ENCODE data around the gene TAF4.
"Not testable (repeated sequence)": the region's sequence is repeated elsewhere in the genome, so short reads cannot be mapped to it uniquely, and the experiment has no call there.

TAF4 gene, protein sequence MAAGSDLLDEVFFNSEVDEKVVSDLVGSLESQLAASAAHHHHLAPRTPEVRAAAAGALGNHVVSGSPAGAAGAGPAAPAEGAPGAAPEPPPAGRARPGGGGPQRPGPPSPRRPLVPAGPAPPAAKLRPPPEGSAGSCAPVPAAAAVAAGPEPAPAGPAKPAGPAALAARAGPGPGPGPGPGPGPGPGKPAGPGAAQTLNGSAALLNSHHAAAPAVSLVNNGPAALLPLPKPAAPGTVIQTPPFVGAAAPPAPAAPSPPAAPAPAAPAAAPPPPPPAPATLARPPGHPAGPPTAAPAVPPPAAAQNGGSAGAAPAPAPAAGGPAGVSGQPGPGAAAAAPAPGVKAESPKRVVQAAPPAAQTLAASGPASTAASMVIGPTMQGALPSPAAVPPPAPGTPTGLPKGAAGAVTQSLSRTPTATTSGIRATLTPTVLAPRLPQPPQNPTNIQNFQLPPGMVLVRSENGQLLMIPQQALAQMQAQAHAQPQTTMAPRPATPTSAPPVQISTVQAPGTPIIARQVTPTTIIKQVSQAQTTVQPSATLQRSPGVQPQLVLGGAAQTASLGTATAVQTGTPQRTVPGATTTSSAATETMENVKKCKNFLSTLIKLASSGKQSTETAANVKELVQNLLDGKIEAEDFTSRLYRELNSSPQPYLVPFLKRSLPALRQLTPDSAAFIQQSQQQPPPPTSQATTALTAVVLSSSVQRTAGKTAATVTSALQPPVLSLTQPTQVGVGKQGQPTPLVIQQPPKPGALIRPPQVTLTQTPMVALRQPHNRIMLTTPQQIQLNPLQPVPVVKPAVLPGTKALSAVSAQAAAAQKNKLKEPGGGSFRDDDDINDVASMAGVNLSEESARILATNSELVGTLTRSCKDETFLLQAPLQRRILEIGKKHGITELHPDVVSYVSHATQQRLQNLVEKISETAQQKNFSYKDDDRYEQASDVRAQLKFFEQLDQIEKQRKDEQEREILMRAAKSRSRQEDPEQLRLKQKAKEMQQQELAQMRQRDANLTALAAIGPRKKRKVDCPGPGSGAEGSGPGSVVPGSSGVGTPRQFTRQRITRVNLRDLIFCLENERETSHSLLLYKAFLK

DNA sequence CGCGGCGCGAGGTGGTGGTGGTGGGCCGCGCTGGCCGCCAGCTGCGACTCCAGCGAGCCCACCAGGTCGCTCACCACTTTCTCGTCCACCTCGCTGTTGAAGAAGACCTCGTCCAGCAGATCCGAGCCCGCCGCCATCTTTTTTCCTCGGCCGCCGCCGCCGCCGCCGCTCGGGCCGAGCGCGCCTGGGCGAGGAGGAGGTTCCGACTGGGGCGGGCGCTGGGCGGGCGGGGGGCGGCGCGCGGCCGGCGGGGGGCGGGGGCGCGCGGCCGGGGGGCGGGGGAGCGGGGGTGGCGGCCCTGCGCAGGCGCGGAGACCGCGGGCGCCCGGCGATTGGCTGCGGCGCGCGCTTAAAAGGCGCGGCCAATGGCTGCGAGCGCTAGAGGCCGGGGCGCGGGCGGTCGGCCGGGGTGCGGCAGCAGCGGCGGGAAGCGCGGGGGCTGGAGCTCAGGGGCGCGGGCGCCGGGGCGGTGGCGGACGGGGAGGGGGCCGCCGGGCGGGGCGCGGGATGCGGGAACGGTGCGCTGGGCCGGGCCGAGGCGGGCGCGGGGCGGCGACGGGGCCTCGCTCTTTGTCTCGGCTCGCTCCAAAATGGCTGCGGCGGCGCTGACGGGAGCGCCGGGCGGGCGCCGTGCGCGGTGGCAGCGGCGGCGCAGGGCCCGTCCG, at the start of gene TAF4:
TSS of gene TAF4 (minus strand) at position 208 of the 665 bp plus-strand sequence. CDS start at position 137, 71 bp downstream.
- DNase-seq = peak; percentile 58 to 74

DNA sequence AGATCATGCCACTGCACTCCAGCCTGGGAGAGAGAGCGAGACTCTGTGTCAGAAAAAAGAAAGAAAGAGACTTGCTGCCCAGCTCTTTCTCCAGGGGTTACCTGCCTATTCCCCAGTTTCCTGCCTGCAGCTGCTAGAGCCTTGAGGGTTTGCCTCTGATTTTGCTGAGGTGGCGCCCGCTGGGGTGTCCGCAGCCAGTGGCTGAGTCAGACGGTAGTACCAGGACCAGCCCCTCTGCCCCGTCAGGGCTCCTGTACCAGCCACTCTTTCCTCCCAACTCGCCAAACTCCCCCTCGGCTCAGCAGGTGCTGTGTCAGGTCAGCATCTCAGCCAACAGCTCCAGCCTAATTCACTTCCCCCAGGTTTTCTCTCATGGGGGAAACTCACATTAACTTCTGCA, 49.2 kb upstream of the TAF4 start:
- no peak for DNase-seq

DNA sequence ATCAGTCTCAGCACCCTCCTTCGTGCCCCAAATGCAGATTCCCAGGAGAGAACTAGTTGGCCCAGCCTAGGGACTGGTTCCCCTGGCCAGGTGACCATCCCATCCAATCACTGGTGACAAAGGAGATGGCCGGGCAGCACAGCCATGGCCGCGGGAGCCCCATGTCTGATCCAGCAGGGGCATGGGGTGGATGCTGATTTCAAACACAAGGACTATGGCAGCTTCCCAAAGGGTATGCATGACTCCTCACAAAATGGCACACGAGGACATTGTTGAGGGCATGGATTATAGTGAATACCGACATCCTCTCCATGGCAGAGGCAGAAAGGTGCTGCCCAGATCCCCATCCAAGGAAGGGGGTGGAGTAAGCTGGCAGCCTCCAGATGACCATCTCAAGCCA, 46.7 kb upstream of the TAF4 start:
- no peak for DNase-seq

DNA sequence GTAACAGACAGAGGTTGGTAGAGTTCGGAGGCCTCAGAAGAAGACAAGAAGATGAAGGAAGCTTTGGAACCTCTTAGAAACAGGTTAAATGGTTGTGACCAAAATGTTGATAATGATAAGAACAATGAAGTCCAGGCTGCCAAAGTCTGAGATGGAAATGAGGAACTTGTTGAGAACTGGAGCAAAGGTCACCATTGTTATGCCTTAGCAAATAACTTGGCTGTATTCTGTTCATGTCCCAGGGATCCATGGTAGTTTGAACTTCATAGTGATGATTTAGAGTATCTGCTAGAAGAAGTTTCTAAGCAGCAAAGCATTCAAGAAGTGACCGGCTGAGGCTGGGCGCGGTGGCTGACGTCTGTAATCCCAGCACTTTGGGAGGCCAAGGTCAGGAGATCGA, 45.5 kb upstream of the TAF4 start:
- no peak for DNase-seq

DNA sequence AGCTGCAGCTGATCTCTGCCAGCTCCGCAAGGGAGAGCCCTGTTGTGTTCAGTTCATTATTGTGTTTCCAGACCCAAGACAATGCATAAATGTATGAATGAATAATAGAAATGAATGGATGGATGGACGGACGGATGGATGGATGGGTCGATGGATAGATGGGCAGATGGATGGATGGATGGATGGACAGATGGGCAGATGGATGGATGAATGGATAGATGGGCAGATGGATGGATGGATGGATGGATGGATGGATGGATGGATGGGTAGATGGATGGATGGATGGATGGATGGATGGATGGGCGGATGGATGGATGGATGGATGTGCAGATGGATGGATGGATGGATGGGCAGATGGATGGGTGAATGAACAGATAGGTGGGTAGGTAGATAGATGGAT, 39.9 kb upstream of the TAF4 start:
- no peak for DNase-seq

DNA sequence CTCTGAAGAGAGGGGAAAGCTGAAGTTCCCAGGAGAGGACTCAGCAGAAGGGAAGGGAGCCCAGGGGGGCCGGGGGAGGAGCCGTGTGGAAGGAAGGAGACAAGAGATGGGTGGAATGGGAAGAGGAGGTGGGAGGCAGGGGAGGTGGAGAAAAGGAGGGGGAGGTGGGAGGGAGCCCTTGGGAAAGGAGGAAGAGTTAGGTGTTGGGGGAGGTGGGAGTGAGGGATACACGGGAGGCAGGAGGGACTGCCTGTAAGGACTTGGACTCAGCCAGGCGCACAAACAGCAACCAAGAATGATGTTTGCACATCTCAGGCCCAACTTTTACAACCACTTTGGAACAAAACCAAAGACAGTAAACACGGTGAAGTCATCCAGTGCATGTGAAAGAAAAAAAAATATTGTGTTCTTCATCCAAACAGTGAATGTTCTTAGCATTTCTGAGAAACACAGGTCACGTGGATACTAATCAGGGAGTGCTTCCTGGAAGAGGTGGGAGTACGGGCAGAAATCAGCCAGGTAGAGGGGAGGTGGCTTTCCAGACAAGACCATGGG, 39.2 kb upstream of the TAF4 start:
- DNase-seq = no peak

DNA sequence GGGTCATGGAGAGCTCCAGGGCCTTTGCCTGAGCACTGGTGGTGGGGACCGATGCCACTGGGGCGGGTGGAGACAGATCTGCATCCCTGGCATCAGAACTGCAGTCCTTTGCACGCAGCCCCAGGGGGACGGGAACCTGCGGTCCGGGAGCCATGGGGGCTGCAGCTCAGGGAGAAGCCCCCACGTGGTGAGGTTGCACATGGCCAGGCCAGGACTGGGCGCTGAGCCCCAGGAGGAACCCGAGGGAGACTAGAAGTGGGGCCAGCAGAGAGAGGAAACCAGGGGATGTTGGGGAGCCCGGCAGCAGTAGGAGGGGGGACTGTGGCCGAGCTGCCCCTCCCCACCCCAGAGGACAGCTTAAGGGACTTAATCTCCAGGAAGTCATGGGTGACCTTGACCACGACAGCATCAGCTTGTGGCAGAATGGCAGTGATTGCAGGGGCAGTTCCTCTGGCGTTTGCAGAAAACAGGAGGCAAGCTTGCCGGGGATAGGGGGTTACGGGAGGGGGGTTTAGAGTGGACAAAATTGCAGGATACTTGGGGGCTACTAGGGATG, 38.6 kb upstream of the TAF4 start:
- DNase-seq = no peak

DNA sequence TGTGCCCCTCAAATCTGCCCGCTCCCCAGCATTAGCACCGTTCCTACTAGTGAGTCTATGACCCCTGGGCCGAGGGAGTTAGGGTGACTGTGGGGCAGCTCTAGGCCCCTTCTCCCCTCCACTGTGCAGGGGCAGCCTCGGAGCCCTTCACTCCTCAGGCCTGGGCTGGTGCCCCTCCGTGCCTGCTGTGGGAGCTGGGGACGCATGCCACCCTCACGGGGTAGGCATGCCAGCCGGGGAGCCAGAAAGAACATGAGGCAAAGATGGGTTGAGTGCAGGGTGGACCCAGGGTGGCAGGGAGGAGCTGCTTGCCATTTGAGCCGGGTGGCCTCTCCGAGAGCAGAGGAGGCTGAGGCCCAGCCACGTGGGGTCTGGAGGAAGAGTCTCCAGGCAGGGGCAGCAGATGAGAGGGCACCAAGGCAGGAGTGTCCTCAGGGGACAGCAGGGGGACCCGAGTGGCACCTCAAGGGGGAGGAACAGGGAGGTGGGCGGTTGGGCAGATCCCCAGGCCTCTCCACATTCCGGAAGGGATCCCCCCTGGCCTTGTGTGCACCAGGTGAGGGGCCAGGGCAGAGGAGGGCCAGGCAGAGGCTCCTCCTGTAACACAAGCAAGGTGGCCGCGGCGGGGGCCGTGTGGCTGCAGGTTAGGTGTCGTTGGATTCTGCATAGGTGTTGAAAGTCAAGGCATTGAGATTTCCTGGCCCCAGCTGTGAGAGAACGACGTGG, 38.0 kb upstream of the TAF4 start:
- no peak for DNase-seq

DNA sequence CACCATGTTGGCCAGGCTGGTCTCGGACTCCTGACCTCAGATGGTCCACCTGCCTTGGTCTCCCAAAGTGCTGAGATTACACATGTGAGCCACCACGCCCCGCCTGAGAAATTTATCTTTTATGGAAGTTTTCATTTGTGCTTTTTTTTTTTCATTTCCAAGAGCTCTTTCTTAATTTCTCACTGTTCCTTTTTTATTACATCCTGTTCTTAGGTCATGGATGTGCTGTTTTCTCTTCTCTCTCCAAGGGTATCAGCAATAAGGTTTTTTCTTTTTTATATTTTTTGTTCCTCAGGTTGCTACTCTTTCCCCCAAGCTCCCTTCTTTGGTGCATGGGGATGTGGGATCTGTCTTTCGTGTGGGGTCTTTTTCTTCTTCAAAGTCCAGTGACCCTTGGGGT, 35.4 kb upstream of the TAF4 start:
- DNase-seq = no peak

DNA sequence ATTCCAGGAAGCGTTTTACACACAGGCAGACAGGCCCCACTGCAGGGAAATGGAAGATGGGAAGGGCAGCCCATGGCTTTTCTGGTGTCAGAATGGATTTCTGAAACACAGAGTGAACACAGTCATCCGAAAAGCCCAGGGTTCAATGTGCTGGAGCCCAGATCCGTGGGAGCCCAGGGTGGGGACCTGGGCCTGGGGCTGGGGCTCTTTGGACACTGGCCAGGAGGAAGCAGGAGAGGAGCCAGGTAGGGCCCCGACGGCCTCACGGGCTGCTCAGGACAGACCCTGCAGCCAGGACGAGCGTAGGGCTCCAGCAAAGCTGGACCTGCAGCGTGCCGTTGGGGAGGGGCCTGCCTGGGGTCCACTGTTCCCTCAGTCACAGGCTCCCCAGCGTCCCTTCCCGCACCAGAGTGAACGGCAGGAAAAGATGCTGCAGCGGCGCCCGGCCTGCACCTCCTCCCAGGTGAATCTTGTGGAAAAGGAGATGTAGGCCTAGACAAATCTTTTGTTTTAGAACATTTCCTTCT, 32.3 kb upstream of the TAF4 start:
- DNase-seq = no peak

DNA sequence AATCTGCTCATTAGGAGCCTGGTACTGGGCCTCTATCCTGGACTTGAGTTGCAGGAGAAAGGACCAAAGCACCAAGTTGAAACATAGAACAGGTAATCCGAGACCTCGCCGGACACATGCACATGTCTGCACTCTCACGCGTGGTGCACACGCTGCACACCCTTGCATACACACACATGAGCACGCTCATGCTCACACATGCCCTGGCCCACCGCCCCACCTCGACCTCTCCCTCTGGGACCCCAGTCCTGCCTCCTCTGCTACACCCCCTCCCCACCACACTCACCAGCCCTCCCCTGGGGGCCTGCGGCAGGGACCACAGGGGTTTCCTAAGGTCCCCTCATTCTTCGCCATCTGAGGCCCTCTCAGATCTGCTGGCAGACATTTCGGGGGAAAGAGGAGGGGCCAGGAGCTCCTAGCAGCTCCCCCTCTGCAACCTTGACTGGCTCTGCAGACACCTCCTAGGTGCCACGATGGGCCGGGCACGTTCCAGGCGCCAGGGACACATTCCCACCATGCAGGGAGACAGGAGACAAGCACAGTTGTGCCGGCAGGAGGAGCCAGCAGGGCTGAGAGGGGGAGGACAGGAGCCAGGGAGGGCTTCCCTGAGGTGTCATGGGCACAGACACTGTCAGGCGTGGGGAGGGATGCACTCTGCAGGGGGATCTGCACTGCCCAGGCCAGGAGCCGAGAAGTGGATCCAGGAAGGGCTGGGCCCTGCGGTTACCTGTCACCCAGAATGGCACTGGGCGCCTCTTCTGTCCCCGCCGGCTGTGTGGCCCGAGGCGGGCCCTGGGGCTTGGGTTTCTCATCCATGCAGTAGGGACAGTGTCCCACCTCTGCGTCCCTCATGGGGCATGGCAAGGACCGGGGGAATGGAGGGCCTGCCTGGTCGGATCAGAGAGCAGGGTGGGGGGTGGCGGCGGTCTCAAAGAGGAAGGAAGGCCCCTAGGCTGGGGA, 31.0 kb upstream of the TAF4 start:
- no peak for DNase-seq

DNA sequence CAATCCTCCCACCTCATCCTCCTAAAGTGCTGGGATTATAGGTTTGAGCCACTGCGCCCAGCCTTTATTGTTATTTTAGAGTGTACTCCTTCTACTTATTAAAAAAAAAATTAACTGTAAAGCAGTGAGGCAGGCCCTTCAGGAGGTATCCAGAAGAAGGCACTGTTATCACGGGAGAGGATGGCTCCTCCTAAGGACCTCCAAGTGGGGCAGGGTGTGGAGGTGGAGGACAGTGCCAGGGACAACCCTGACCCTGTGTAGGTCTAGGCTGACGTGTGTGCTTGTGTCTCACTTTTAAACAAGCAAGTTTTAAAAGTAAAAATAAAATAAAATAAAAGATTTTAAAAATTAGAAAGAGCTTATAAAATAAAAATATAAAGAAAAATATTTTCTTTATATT, 23.7 kb upstream of the TAF4 start:
- DNase-seq = no peak

DNA sequence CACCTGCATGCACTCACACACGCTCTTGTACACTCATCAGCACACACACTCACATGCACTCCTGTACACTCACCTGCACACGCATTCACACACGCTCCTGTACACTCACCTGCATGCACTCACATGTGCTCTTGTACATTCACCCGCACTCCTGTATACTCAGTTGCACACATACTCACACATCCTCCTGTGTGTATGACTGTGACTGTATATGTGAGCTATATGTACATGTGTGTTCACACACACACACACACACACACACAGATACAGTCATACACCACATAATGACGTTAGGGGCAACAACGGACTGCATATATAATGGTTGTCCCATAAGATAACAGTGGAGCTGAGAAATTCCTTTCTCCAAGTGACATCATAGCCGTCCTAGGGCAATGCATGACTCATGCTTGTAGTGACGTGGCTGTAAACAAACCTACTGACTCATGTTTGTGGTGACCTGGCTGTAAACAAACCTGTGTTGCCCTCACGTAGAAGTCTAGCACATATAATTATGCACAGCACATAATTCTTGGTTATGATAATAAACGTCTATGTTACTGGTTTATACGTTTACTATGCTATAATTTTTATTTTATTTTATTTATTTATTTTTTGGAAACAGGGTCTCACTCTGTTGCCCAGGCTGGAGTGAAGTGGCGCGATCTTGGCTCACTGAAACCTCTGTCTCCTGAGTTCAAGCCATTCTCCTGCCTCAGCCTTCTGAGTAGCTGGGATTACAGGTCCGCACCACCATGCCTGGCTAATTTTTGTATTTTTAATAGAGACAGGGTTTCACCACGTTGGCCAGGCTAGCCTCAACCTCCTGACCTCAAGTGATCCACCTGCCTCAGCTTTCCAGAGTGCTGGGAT, 22.8 kb upstream of the TAF4 start:
- DNase-seq = no peak

DNA sequence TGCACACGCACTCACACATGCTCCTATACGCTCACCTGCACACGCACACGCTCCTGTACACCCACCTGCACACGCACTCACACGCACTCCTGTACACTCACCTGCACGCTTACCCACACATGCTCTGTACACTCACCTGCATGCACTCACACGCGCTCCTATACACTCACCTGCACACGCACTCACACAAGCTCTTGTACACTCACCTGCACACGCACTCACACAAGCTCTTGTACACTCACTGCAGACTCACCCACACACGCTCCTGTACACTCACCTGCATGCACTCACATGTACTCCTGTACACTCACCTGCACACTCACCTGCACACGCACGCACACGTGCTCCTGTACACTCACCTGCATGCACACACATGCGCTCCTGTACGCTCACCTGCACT, 22.0 kb upstream of the TAF4 start:
- no peak for DNase-seq

DNA sequence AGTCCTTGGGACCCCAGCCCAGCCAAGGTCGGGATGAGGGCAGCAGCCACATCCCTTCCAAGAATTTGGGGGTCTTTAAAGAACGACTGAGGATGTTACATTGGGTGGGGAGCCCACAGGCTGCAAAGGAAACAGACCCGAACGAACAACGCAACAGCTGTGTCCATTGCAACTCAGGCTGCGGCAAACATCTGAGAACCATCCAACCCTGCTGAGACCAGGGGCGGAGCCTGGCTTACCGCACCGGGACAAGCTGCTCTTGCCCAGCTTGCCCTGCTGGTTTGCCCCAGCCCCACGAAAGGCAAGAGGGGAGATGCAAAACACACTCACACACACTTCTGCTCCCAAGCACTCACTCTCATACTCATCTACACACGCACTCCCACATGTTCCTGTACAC, 21.5 kb upstream of the TAF4 start:
- DNase-seq = no peak

DNA sequence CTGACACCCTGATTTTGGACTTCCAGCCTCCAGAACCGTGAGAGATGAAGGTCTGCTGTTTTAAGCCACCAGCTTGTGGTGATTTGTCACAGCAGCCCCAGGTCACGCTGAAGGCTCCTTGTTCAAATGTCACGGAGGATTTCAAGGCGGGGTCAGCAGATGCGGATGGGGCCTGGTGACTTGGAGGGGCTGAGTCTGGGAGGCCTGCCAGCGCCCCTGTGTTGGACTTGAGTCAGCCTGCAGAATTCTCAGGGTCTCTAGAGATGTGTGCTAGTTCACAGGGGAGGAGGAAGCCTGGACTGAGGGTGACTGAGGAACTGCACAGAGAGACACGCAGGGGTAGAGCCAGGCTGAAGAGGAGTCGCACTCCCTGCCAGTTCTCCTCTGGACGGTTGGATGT, 19.5 kb upstream of the TAF4 start:
- DNase-seq = no peak

DNA sequence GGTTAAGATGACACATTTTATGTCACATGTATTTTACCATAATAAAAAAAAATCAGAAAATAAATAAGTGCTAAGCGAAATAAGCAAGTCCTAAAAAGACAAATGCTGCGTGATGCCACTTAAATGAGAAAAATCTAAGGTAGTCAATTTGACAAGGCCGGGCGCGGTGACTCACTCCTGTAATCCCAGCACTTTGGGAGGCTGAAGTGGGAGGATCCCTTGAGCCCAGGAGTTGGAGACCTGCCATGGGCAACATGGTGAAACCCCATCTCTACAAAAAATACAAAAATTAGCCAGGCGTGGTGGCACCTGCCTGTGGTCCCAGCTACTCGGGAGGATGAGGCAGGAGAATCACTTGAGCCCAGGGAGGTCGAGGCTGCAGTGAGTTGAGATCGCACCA, 18.5 kb upstream of the TAF4 start:
- DNase-seq = not testable (repeated sequence)

DNA sequence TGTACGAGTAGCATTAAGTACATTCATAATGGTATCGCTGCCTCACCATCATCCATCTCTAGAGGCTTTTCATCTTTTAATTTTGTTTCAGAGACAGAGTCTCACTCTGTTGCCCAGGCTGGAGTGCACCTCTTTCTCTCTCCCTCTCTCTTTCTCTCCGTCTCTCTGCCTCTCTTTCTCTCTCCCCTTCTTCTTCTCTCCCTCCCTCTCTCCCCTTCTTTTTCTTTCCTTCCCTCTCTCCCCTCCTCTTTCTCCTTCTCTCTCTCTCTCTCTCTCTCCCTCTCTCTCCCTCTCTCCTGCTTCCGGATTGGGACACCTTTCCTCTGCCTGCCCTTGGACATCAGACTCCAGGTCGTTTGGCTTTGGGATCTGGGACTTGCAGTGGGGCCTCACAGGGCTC, 17.6 kb upstream of the TAF4 start:
- no peak for DNase-seq

Measured in activated CD4-positive, alpha-beta T cell treated with anti-CD3 and anti-CD28 coated beads, Interleukin-2, amount 50 U/mL, for 4 hours (primary cell).